H9 (cell line): Measurements from ENCODE around the gene DTNBP1. TPM values are rescaled to one million over a fixed set of nuclear protein-coding genes. Genes with fewer than 3 reads are reported as not detected.

Source experiments
- DNase-seq: peaks from one replicate; pipeline ENCODE4 v3.0.0-alpha.2; 2017
- H2AFZ ChIP-seq: one replicate; pipeline ENCODE4 v1.6.1; 2013; ENCODE audit warnings: mild to moderate bottlenecking, low read length, control low read depth, moderate library complexity
- H2AK5ac ChIP-seq: 2 replicates; pipeline ENCODE4 v1.6.1; 2013; ENCODE audit warnings: low read length, control low read depth, mixed read lengths; ENCODE audit not compliant: insufficient read length
- H2BK120ac ChIP-seq: one replicate; pipeline ENCODE4 v1.6.1; 2013; ENCODE audit warnings: low read depth, mild to moderate bottlenecking, low read length, control low read depth, inconsistent platforms; ENCODE audit not compliant: poor library complexity, severe bottlenecking
- H2BK12ac ChIP-seq: 2 replicates; pipeline ENCODE4 v1.6.1; 2013; ENCODE audit warnings: low read length, control low read depth, mixed read lengths, low read depth; ENCODE audit not compliant: insufficient read length
- H2BK15ac ChIP-seq: 2 replicates; pipeline ENCODE4 v1.6.1; 2013; ENCODE audit warnings: low read depth, low read length, control low read depth
- H2BK20ac ChIP-seq: one replicate; pipeline ENCODE4 v1.6.1; 2013; ENCODE audit warnings: low read depth, mild to moderate bottlenecking, low read length, control low read depth, inconsistent platforms; ENCODE audit not compliant: poor library complexity, severe bottlenecking
- H2BK5ac ChIP-seq: 2 replicates; pipeline ENCODE4 v1.6.1; 2013; ENCODE audit warnings: low read length, control low read depth, mixed read lengths; ENCODE audit not compliant: insufficient read length
- H3K14ac ChIP-seq: 2 replicates; pipeline ENCODE4 v1.6.1; 2013; ENCODE audit warnings: low read length, control low read depth; ENCODE audit not compliant: insufficient read depth
- H3K18ac ChIP-seq: 2 replicates; pipeline ENCODE4 v1.6.1; 2013; ENCODE audit warnings: low read depth, mild to moderate bottlenecking, mixed read lengths, low read length, control low read depth; ENCODE audit not compliant: insufficient read length
- H3K23ac ChIP-seq: 2 replicates; pipeline ENCODE4 v1.6.1; 2013; ENCODE audit warnings: low read length, control low read depth, mixed read lengths, low read depth; ENCODE audit not compliant: insufficient read length
- H3K23me2 ChIP-seq: 2 replicates; pipeline ENCODE4 v1.6.1; 2013; ENCODE audit warnings: low read depth, mild to moderate bottlenecking, mixed read lengths, low read length, control low read depth; ENCODE audit not compliant: insufficient read length, poor library complexity, severe bottlenecking
- H3K27ac ChIP-seq: 2 replicates; pipeline ENCODE4 v1.5.1; 2013; ENCODE audit warnings: low read length, control low read depth, mixed read lengths, low read depth; ENCODE audit not compliant: insufficient read length
- H3K27me3 ChIP-seq: 2 replicates; pipeline ENCODE4 v1.6.1; 2013; ENCODE audit warnings: low read length, control low read depth, inconsistent platforms; ENCODE audit not compliant: insufficient read depth
- H3K4ac ChIP-seq: 2 replicates; pipeline ENCODE4 v1.6.1; 2013; ENCODE audit warnings: low read depth, mild to moderate bottlenecking, control low read depth, inconsistent platforms, low read length, moderate library complexity
- H3K4me1 ChIP-seq: 2 replicates; pipeline ENCODE4 v1.6.1; 2013; ENCODE audit warnings: low read length, control low read depth, inconsistent platforms; ENCODE audit not compliant: insufficient read depth
- H3K4me2 ChIP-seq: 2 replicates; pipeline ENCODE4 v1.6.1; 2013; ENCODE audit warnings: low read length, control low read depth, mixed read lengths; ENCODE audit not compliant: insufficient read length, insufficient read depth
- H3K56ac ChIP-seq: 2 replicates; pipeline ENCODE4 v1.6.1; 2013; ENCODE audit warnings: low read depth, mild to moderate bottlenecking, mixed read lengths, low read length, control low read depth; ENCODE audit not compliant: insufficient read length
- H3K79me1 ChIP-seq: 2 replicates; pipeline ENCODE4 v1.6.1; 2013; ENCODE audit warnings: low read depth, mild to moderate bottlenecking, moderate library complexity, low read length, control low read depth, inconsistent platforms; ENCODE audit not compliant: insufficient read depth, poor library complexity, severe bottlenecking
- H3K79me2 ChIP-seq: 2 replicates; pipeline ENCODE4 v1.6.1; 2013; ENCODE audit warnings: low read length, control low read depth, inconsistent platforms; ENCODE audit not compliant: insufficient read depth
- H3K9ac ChIP-seq: 2 replicates; pipeline ENCODE4 v1.6.1; 2013; ENCODE audit warnings: low read length, control low read depth, mixed read lengths; ENCODE audit not compliant: insufficient read length; ENCODE audit errors: extremely low read depth
- H3K9me3 ChIP-seq: one replicate; pipeline ENCODE4 v1.6.1; 2013; ENCODE audit warnings: low read depth, low read length, inconsistent platforms; ENCODE audit not compliant: control insufficient read depth
- H3T11ph ChIP-seq: one replicate; pipeline ENCODE4 v1.6.1; 2013; ENCODE audit warnings: mild to moderate bottlenecking, low read length, control low read depth, inconsistent platforms
- H4K20me1 ChIP-seq: one replicate; pipeline ENCODE4 v1.6.1; 2013; ENCODE audit not compliant: control insufficient read depth, insufficient read length, insufficient read depth
- H4K5ac ChIP-seq: 2 replicates; pipeline ENCODE4 v1.6.1; 2013; ENCODE audit warnings: low read depth, mild to moderate bottlenecking, mixed read lengths, low read length, control low read depth; ENCODE audit not compliant: insufficient read length
- H4K8ac ChIP-seq: replicated peaks from 2 replicates; pipeline ENCODE4 v1.6.1; 2013; ENCODE audit warnings: low read length, control low read depth, mixed read lengths, low read depth; ENCODE audit not compliant: insufficient read length
- H4K91ac ChIP-seq: 2 replicates; pipeline ENCODE4 v1.6.1; 2013; ENCODE audit warnings: low read depth, mild to moderate bottlenecking, moderate library complexity, mixed read lengths, low read length, control low read depth; ENCODE audit not compliant: insufficient read length
- H3K27ac Mint-ChIP-seq, 3 experiments: 2 replicates in 2 of 3; 3 replicates in 1 of 3; pipeline ENCODE4 v1.8.0; 2020 to 2021; ENCODE audit warnings: mixed read lengths in 3 of 3, mild to moderate bottlenecking in 1 of 3, moderate library complexity in 1 of 3
- H3K27me3 Mint-ChIP-seq: 2 replicates; pipeline ENCODE4 v1.8.0; 2021; ENCODE audit warnings: low read depth, mild to moderate bottlenecking, moderate library complexity, mixed read lengths
- H3K36me3 Mint-ChIP-seq, 3 experiments: 2 replicates in 2 of 3; 3 replicates in 1 of 3; pipeline ENCODE4 v1.8.0; 2020 to 2021; ENCODE audit warnings: low read depth in 3 of 3, mixed read lengths in 3 of 3; ENCODE audit not compliant: insufficient read depth in 1 of 3
- H3K4me1 Mint-ChIP-seq, 2 experiments: 2 replicates each; pipeline ENCODE4 v1.8.0; 2020; ENCODE audit warnings: mixed read lengths in 2 of 2
- H3K4me3 Mint-ChIP-seq, 2 experiments: 2 replicates in 1 of 2; 3 replicates in 1 of 2; pipeline ENCODE4 v1.8.0; 2020 to 2021; ENCODE audit warnings: mild to moderate bottlenecking in 2 of 2, mixed read lengths in 2 of 2, moderate library complexity in 1 of 2
- H3K9me3 Mint-ChIP-seq, 2 experiments: 2 replicates in 1 of 2; 3 replicates in 1 of 2; pipeline ENCODE4 v1.8.0; 2020; ENCODE audit warnings: mild to moderate bottlenecking in 2 of 2, mixed read lengths in 2 of 2, moderate library complexity in 1 of 2
- CTCF ChIP-seq: fragments of 200-600 bp; sonication (generic); conservative IDR thresholded peaks from 3 replicates; pipeline ENCODE4 v1.8.0; 2021; ENCODE audit warnings: antibody characterized with exemption, mild to moderate bottlenecking
- WGBS: extraction: QIAGEN DNeasy Blood & Tissue Kit; methylation state at CpG from one replicate; pipeline ENCODE4 v1.1.7; 2013; ENCODE audit warnings: missing lambda C conversion rate, low lambda C conversion rate, mixed read lengths; ENCODE audit not compliant: insufficient read length; ENCODE audit errors: extremely low coverage; 5-methylcytosine and 5-hydroxymethylcytosine counted together
- total RNA-seq: library from RNA; stranded (reverse); gene quantifications from 2 replicates; pipeline ENCODE4 v1.2.1, GENCODE V29; 2021

Gene DTNBP1
- total RNA-seq, 1 experiment from 2014 or later: 12.9 TPM

- H3K56ac ChIP-seq: no peak overlapping the region
- Mint-ChIP-seq H3K27ac (0 out of 7 replicates have a peak overlapping the region, but pooled peaks of 2 of the 3 experiments have one; percentile 29 to 35), H3K4me3 (no peak overlapping the region; a peak in 1 of 5 replicates), H3K9me3 (no peaks in the 10 kb centered on the region), H3K4me1 (peaks cover 18 to 23% of the 10 kb centered on the region in 2 experiments), H3K36me3 (peaks cover 83 to 97% (median 97%) of the 10 kb centered on the region in 3 experiments), H3K27me3 (no peaks in the 10 kb centered on the region; the same call in none of the 2 replicates)
- H3K4me2 ChIP-seq: no peak overlapping the region
- H2BK12ac ChIP-seq: no peak overlapping the region
- H2BK15ac ChIP-seq: no peak overlapping the region
- H4K5ac ChIP-seq: no peak overlapping the region
- no peak overlapping the region for H2AFZ ChIP-seq
- no peak overlapping the region for H2BK20ac ChIP-seq
- H2BK120ac ChIP-seq: no peak overlapping the region
- H3K79me2 ChIP-seq: peaks cover 27% of the 10 kb centered on the region
- no peaks in the 10 kb centered on the region for H3K9me3 ChIP-seq
- H3K23ac ChIP-seq: no peak overlapping the region
- no peak overlapping the region for H3K18ac ChIP-seq
- no peaks in the 10 kb centered on the region for H3K23me2 ChIP-seq
- no peak overlapping the region for H3T11ph ChIP-seq
- 0 out of 2 replicates have a peak, but pooled peaks cover 3% of the 10 kb centered on the region for H3K4me1 ChIP-seq
- H4K8ac ChIP-seq: no peak overlapping the region
- no peak overlapping the region for H3K27ac ChIP-seq
- DNase-seq: no peak
- no peak overlapping the region for H3K4ac ChIP-seq
- no peak overlapping the region for H2BK5ac ChIP-seq
- no peaks in the 10 kb centered on the region for H3K27me3 ChIP-seq
- H3K9ac ChIP-seq: no peak overlapping the region
- H4K20me1 ChIP-seq: peaks cover 3% of the 10 kb centered on the region
- peaks cover 17% of the 10 kb centered on the region for H3K79me1 ChIP-seq
- no peak for TF ChIP-seq CTCF
- H4K91ac ChIP-seq: no peak overlapping the region
- no CpG with 5 or more reads among the region's 9 CpGs for WGBS
- H2AK5ac ChIP-seq: no peak overlapping the region
- no peak overlapping the region; the same call in 1 of the 2 replicates for H3K14ac ChIP-seq
These were observed 163.2 kb downstream of the DTNBP1 start for GRCh38 chr6:15499591-15499990.
